ENCODE measurements around the gene KIR3DL3. TPM values are rescaled to one million over a fixed set of nuclear protein-coding genes. Genes with fewer than 3 reads are reported as not detected.
"Not testable (repeated sequence)": the region's sequence is repeated elsewhere in the genome, so short reads cannot be mapped to it uniquely, and the experiment has no call there.

KIR3DL3 gene
- total and polyA plus RNA-seq, 5 donors = not detected

- H3K4me1 ChIP-seq (ENCODE audit: control insufficient read depth, insufficient read depth, low read length); intact Hi-C loops (cut with DNase I); H3K4me3 ChIP-seq (ENCODE audit: low read length); DNase-seq; H3K27me3 ChIP-seq (ENCODE audit: control insufficient read depth, insufficient read depth); ATAC-seq; H3K27ac ChIP-seq (ENCODE audit: low read length); H3K9me3 ChIP-seq (ENCODE audit: control insufficient read depth, low read length): not testable (repeated sequence)
- 85% methylated on average over 13 of the region's 13 CpGs for WGBS
Observed at GRCh38 chr19:54697716-54698115, 26.5 kb upstream of the KIR3DL3 start.

GRCh38 chr19:54704928-54705327 is 19.3 kb upstream of the KIR3DL3 start:
- Histone ChIP-seq H3K4me3 (ENCODE audit: low read length) (no peak overlapping the region), H3K4me1 (ENCODE audit: control insufficient read depth, insufficient read depth, low read length) (no peaks in the 10 kb centered on the region), H3K27ac (ENCODE audit: low read length) (no peak overlapping the region), H3K27me3 (ENCODE audit: control insufficient read depth, insufficient read depth) (no peaks in the 10 kb centered on the region), H3K9me3 (ENCODE audit: control insufficient read depth, low read length) (no peaks in the 10 kb centered on the region)
- intact Hi-C loops (cut with DNase I) = no loop called here
- WGBS = 80% methylated on average over 8 of the region's 8 CpGs
- ATAC-seq (no peak), DNase-seq (no peak)

DNA sequence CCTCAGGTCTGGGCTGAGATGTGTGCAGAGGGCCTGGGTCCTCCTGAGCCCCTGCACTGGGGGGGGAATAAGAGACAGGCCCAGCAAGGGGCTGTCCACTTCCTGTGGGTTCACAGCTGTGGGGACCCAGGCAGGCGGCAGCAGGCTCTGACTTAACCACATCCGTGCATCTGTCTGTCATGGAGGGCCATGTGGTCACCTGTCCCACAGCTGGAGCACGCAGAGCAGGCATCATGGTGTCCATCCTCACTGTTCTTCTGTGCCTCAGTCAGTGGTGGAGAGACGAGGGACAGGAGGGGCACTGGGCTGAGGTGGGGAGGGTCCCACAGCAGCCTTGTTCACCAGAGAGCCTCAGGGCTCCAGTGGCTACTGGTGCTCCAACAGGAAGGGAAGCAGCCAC is 16.3 kb upstream of the KIR3DL3 start:
- Histone ChIP-seq H3K9me3 (ENCODE audit: control insufficient read depth, low read length) (no peaks in the 10 kb centered on the region), H3K4me1 (ENCODE audit: control insufficient read depth, insufficient read depth, low read length) (no peaks in the 10 kb centered on the region), H3K4me3 (ENCODE audit: low read length) (no peak overlapping the region), H3K27me3 (ENCODE audit: control insufficient read depth, insufficient read depth) (no peaks in the 10 kb centered on the region), H3K27ac (ENCODE audit: low read length) (no peak overlapping the region)
- no peak for DNase-seq
- intact Hi-C loops (cut with DNase I) = no loop called here
- 56% methylated on average over 4 of the region's 4 CpGs for WGBS
- ATAC-seq = no peak

DNA sequence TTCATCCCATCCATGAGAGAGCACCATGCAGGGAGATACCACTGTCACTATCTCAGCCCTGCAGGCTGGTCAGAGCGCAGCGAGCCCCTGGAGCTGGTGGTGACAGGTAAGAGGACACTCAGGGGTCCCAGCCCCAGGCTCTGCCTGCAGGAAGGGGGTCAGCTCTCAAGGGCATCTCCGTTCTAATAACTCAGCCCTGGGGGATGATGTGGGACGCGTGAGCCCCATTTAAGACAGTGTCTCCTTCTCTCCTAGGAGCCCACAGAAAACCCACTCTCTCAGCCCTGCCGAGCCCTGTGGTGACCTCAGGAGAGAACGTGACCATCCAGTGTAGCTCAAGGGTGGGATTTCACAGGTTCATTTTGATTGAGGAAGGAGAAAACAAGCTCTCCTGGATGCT is 15.5 kb upstream of the KIR3DL3 start:
- no peak overlapping the region for H3K4me3 ChIP-seq (ENCODE audit: low read length)
- WGBS = 84% methylated on average over 7 of the region's 7 CpGs
- intact Hi-C loops (cut with DNase I) = no loop called here
- no peak overlapping the region for H3K27ac ChIP-seq (ENCODE audit: low read length)
- ATAC-seq (no peak), DNase-seq (no peak)
- no peaks in the 10 kb centered on the region for H3K27me3 ChIP-seq (ENCODE audit: control insufficient read depth, insufficient read depth)
- H3K4me1 ChIP-seq (ENCODE audit: control insufficient read depth, insufficient read depth, low read length) = no peaks in the 10 kb centered on the region
- no peaks in the 10 kb centered on the region for H3K9me3 ChIP-seq (ENCODE audit: control insufficient read depth, low read length)

DNA sequence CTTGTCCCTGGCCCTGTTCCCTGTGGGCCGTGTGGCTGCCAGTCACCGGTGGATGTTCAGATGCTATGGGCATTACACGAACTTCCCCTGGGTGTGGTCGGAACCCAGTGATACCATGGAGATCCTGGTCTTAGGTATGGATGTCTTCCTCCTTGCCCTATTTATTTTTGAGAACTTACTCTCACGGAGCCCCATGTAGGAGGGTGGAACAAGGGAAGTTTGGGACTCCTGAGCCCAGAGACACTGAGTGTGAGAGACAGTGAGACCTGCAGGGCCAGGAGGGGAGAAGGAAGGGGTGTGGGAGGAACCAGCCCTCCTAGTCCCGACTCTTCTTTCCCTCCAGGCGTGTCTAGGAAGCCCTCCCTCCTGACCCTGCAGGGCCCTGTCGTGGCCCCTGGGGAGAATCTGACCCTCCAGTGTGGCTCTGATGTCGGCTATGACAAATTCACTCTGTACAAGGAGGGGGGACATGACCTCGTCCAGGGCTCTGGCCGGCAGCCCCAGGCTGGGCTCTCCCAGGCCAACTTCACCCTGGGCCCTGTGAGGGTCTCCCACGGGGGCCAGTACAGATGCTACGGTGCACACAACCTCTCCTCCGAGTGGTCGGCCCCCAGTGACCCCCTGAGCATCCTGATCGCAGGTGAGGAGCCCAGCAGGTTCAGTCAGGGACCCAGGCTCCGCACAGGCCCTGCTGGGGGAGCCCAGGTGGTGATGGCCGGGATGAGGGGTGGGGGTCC is 14.9 kb upstream of the KIR3DL3 start:
- Histone ChIP-seq H3K27me3 (ENCODE audit: control insufficient read depth, insufficient read depth) (no peaks in the 10 kb centered on the region), H3K9me3 (ENCODE audit: control insufficient read depth, low read length) (no peaks in the 10 kb centered on the region), H3K27ac (ENCODE audit: low read length) (no peak overlapping the region), H3K4me1 (ENCODE audit: control insufficient read depth, insufficient read depth, low read length) (no peaks in the 10 kb centered on the region), H3K4me3 (ENCODE audit: low read length) (no peak overlapping the region)
- intact Hi-C loops (cut with DNase I) = no loop called here
- DNase-seq = no peak
- no peak for ATAC-seq
- WGBS = 71% methylated on average over 18 of the region's 18 CpGs

DNA sequence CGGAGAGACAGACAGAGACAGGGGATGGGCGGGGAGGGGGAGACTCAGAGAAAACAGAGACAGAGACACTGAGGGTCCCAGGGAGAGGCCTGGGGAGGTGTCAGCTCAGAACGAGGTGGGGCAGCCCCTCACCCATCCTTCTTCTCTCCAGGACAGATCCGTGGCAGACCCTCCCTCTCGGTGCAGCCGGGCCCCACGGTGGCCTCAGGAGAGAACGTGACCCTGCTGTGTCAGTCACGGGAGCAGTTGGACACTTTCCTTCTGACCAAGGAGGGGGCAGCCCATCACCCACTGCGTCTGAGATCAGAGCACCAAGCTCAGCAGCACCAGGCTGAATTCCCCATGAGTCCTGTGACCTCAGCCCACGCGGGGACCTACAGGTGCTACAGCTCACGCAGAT is 14.3 kb upstream of the KIR3DL3 start:
- intact Hi-C loops (cut with DNase I); H3K9me3 ChIP-seq (ENCODE audit: control insufficient read depth, low read length): not testable (repeated sequence)

GRCh38 chr19:54724644-54725043 is 402 bp downstream of the KIR3DL3 start:
- Histone ChIP-seq H3K27me3 (ENCODE audit: control insufficient read depth, insufficient read depth) (no peaks in the 10 kb centered on the region), H3K4me1 (ENCODE audit: control insufficient read depth, insufficient read depth, low read length) (no peaks in the 10 kb centered on the region), H3K27ac (ENCODE audit: low read length) (no peak overlapping the region), H3K4me3 (ENCODE audit: low read length) (no peak overlapping the region), H3K9me3 (ENCODE audit: control insufficient read depth, low read length) (no peaks in the 10 kb centered on the region)
- WGBS = 52% methylated on average over 3 of the region's 3 CpGs
- DNase-seq = no peak
- no peak for ATAC-seq
- intact Hi-C loops (cut with DNase I) = no loop called here

More for the DNA sequence above, 14.3 kb upstream of the KIR3DL3 start:
- WGBS = 58% methylated on average over 11 of the region's 13 CpGs
- not testable (repeated sequence) for H3K27ac ChIP-seq (ENCODE audit: low read length); ATAC-seq; H3K4me1 ChIP-seq (ENCODE audit: control insufficient read depth, insufficient read depth, low read length); DNase-seq; H3K27me3 ChIP-seq (ENCODE audit: control insufficient read depth, insufficient read depth); H3K4me3 ChIP-seq (ENCODE audit: low read length)

GRCh38 chr19:54725321-54725720 is 1.1 kb downstream of the KIR3DL3 start:
- intact Hi-C loops (cut with DNase I) = no loop called here
- H3K27me3 ChIP-seq (ENCODE audit: control insufficient read depth, insufficient read depth) = no peaks in the 10 kb centered on the region
- H3K4me1 ChIP-seq (ENCODE audit: control insufficient read depth, insufficient read depth, low read length) = no peaks in the 10 kb centered on the region
- DNase-seq = no peak
- H3K9me3 ChIP-seq (ENCODE audit: control insufficient read depth, low read length) = no peaks in the 10 kb centered on the region
- no peak for ATAC-seq
- H3K27ac ChIP-seq (ENCODE audit: low read length) = no peak overlapping the region
- WGBS = 78% methylated on average over 7 of the region's 7 CpGs
- H3K4me3 ChIP-seq (ENCODE audit: low read length) = no peak overlapping the region

DNA sequence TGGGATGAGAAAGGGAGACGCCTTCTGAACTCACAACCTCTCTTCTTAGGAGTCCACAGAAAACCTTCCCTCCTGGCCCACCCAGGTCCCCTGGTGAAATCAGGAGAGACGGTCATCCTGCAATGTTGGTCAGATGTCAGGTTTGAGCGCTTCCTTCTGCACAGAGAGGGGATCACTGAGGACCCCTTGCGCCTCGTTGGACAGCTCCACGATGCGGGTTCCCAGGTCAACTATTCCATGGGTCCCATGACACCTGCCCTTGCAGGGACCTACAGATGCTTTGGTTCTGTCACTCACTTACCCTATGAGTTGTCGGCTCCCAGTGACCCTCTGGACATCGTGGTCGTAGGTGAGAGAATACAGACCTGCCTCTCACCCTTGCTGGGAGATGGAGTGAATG is 3.3 kb downstream of the KIR3DL3 start:
- H3K27me3 ChIP-seq (ENCODE audit: control insufficient read depth, insufficient read depth) = no peaks in the 10 kb centered on the region
- H3K4me3 ChIP-seq (ENCODE audit: low read length) = no peak overlapping the region
- no peaks in the 10 kb centered on the region for H3K4me1 ChIP-seq (ENCODE audit: control insufficient read depth, insufficient read depth, low read length)
- ATAC-seq (no peak), DNase-seq (no peak)
- WGBS = 66% methylated on average over 10 of the region's 10 CpGs
- no peaks in the 10 kb centered on the region for H3K9me3 ChIP-seq (ENCODE audit: control insufficient read depth, low read length)
- no peak overlapping the region for H3K27ac ChIP-seq (ENCODE audit: low read length)
- intact Hi-C loops (cut with DNase I) = no loop called here

DNA sequence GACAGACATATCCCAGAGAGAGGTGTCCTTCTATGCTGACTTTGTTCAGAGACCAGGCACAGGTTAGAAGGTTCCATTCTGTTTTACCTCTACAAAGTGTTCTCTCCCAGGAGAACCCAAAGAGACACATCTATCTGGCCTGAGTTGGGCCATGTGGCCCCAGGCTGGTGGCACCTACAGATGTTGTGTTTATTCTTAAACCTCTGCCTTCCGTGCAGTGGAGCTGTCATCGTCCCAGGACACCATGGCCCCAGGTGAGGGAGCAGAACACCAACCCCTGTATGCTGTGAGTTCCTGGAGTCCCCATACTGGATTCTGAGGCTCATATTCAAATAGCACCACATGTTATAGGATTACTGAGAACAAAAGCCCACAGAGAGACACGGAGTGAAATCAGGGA is 3.9 kb downstream of the KIR3DL3 start:
- intact Hi-C loops (cut with DNase I) = no loop called here
- H3K27ac ChIP-seq (ENCODE audit: low read length) = no peak overlapping the region
- H3K9me3 ChIP-seq (ENCODE audit: control insufficient read depth, low read length) = no peaks in the 10 kb centered on the region
- DNase-seq = no peak
- ATAC-seq = no peak
- no peaks in the 10 kb centered on the region for H3K27me3 ChIP-seq (ENCODE audit: control insufficient read depth, insufficient read depth)
- no peaks in the 10 kb centered on the region for H3K4me1 ChIP-seq (ENCODE audit: control insufficient read depth, insufficient read depth, low read length)
- 46% methylated on average over 3 of the region's 3 CpGs for WGBS
- H3K4me3 ChIP-seq (ENCODE audit: low read length) = no peak overlapping the region

GRCh38 chr19:54729416-54730188 is 5.4 kb downstream of the KIR3DL3 start:
- Histone ChIP-seq H3K4me1 (ENCODE audit: control insufficient read depth, insufficient read depth, low read length) (no peaks in the 10 kb centered on the region), H3K27ac (ENCODE audit: low read length) (no peak overlapping the region), H3K4me3 (ENCODE audit: low read length) (no peak overlapping the region), H3K27me3 (ENCODE audit: control insufficient read depth, insufficient read depth) (no peaks in the 10 kb centered on the region), H3K9me3 (ENCODE audit: control insufficient read depth, low read length) (no peaks in the 10 kb centered on the region)
- WGBS = 69% methylated on average over 15 of the region's 15 CpGs
- DNase-seq = no peak
- intact Hi-C loops (cut with DNase I) = no loop called here
- no peak for ATAC-seq
